NCI-H1417 (cell line): ENCODE results near the gene SLAMF9.

Experiments used
- DNase-seq, 3 experiments: peaks; one replicate each; lab custom pipeline; 2025; lab: John Stamatoyannopoulos, UW

Gene SLAMF9

GRCh38 chr1:159945483-159946241, 8.4 kb downstream of the SLAMF9 start, which contains the start of gene IGSF9:
IGSF9 (minus strand) TSS chr1:159945613; CDS start chr1:159943454, 2,159 bp downstream.
- peak; percentile 97 to 99 (median 98) for DNase-seq

GRCh38 chr1:159944623-159945455, 9.2 kb downstream of the SLAMF9 start:
- DNase-seq, result peak in 2 of 3 experiments; percentile 75 to 82

- peak in 2 of 3 experiments; percentile 29 to 43 for DNase-seq
Observed at GRCh38 chr1:159943908-159944622, 10.0 kb downstream of the SLAMF9 start.

GRCh38 chr1:159943278-159943640, 10.8 kb downstream of the SLAMF9 start:
- DNase-seq, result no peak

GRCh38 chr1:159942632-159943277, 11.3 kb downstream of the SLAMF9 start:
- DNase-seq, result no peak

GRCh38 chr1:159941591-159942560, 12.2 kb downstream of the SLAMF9 start:
- peak in 2 of 3 experiments; percentile 64 to 82 for DNase-seq

- peak in 2 of 3 experiments; percentile 65 to 86 for DNase-seq
Observed at GRCh38 chr1:159941141-159941540, 12.9 kb downstream of the SLAMF9 start.

GRCh38 chr1:159940006-159940620, 13.9 kb downstream of the SLAMF9 start:
- DNase-seq, result no peak

- no peak for DNase-seq
Observed at GRCh38 chr1:159939678-159940002, 14.4 kb downstream of the SLAMF9 start.

GRCh38 chr1:159938905-159939677, 14.9 kb downstream of the SLAMF9 start:
- no peak for DNase-seq

GRCh38 chr1:159938211-159938852, 15.7 kb downstream of the SLAMF9 start:
- DNase-seq, result no peak

- DNase-seq, result peak; percentile 64 to 78 (median 74)
Observed at GRCh38 chr1:159937054-159937750, 16.8 kb downstream of the SLAMF9 start.

GRCh38 chr1:159936273-159936904, 17.6 kb downstream of the SLAMF9 start:
- DNase-seq, result peak; percentile 64 to 88 (median 79)

GRCh38 chr1:159935719-159936272, 18.2 kb downstream of the SLAMF9 start:
- no peak for DNase-seq

- no peak for DNase-seq
Observed at GRCh38 chr1:159935305-159935704, 18.7 kb downstream of the SLAMF9 start.

GRCh38 chr1:159934136-159935039, 19.6 kb downstream of the SLAMF9 start:
- DNase-seq, result no peak
